ENCODE data around the gene MGRN1.
A peak's percentile ranks its signal among the peaks of the same experiment; 100 is the strongest.
"Not testable (repeated sequence)": the region's sequence is repeated elsewhere in the genome, so short reads cannot be mapped to it uniquely, and the experiment has no call there.

Gene MGRN1

GRCh38 chr16:4649744-4650442 lies 25.3 kb downstream of the MGRN1 start:
- no peak for TF ChIP-seq CTCF (conservative IDR thresholded peaks at IDR 0.05; ENCODE audit: low read depth, low read length)
- DNase-seq (ENCODE audit: low read depth): no peak
- no peak overlapping the region for H3K4me3 ChIP-seq (ENCODE audit: low read length)

GRCh38 chr16:4650443-4651074 lies 25.9 kb downstream of the MGRN1 start:
- not testable (repeated sequence) for H3K4me3 ChIP-seq (ENCODE audit: low read length)
- DNase-seq (ENCODE audit: low read depth): peak; percentile 24
- peak; percentile 83 for TF ChIP-seq CTCF (conservative IDR thresholded peaks at IDR 0.05; ENCODE audit: low read depth, low read length)

GRCh38 chr16:4651827-4652226 lies 27.2 kb downstream of the MGRN1 start:
- H3K4me3 ChIP-seq (ENCODE audit: low read length): no peak overlapping the region
- DNase-seq (ENCODE audit: low read depth): no peak
- no peak for TF ChIP-seq CTCF (conservative IDR thresholded peaks at IDR 0.05; ENCODE audit: low read depth, low read length)

GRCh38 chr16:4652561-4652960 lies 27.9 kb downstream of the MGRN1 start:
- no peak for DNase-seq (ENCODE audit: low read depth)
- no peak for TF ChIP-seq CTCF (conservative IDR thresholded peaks at IDR 0.05; ENCODE audit: low read depth, low read length)
- H3K4me3 ChIP-seq (ENCODE audit: low read length): no peak overlapping the region

GRCh38 chr16:4654011-4654963 lies 29.7 kb downstream of the MGRN1 start:
- DNase-seq (ENCODE audit: low read depth): no peak
- no peak for TF ChIP-seq CTCF (conservative IDR thresholded peaks at IDR 0.05; ENCODE audit: low read depth, low read length)
- H3K4me3 ChIP-seq (ENCODE audit: low read length): no peak overlapping the region

GRCh38 chr16:4654964-4655590 lies 30.5 kb downstream of the MGRN1 start:
- TF ChIP-seq CTCF (conservative IDR thresholded peaks at IDR 0.05; ENCODE audit: low read depth, low read length): no peak
- H3K4me3 ChIP-seq (ENCODE audit: low read length): no peak overlapping the region

More at GRCh38 chr16:4654964-4655590, 30.5 kb downstream of the MGRN1 start:
- DNase-seq (ENCODE audit: low read depth): no peak

All from retinal pigment epithelial cell (primary cell).